Gastrocnemius medialis (tissue), 4 donors: ENCODE measurements around the gene NYAP2.

ENCODE experiments used
- CTCF ChIP-seq, 5 experiments: fragments of 450-650 bp in 3 of 5; fragments of 200-600 bp in 2 of 5; sonication (generic) in 2 of 5; IDR thresholded peaks in 4 of 5; conservative IDR thresholded peaks in 1 of 5; 1 replicate in 4 of 5; 2 replicates in 1 of 5; pipeline ENCODE4 v1.5.1; 2016 to 2019; ENCODE audit warnings: antibody characterized with exemption in 5 of 5, mild to moderate bottlenecking in 3 of 5, moderate library complexity in 3 of 5
- POLR2A ChIP-seq, 2 donors: fragments of 450-650 bp; IDR thresholded peaks; one replicate each; pipeline ENCODE4 v1.6.1; 2017; ENCODE audit warnings: antibody characterized with exemption in 2 of 2, mild to moderate bottlenecking in 2 of 2, moderate library complexity in 2 of 2

- TF ChIP-seq CTCF (IDR thresholded peaks at IDR 0.05 in 4 of 5, conservative IDR thresholded peaks at IDR 0.05 in 1 of 5), result no peak
- no peak for TF ChIP-seq POLR2A (IDR thresholded peaks at IDR 0.05)
These were observed 198.4 kb downstream of the NYAP2 start for GRCh38 chr2:225597911-225598310.
